Measurements from ENCODE around the gene NUMBL. TPM values are rescaled to one million over a fixed set of nuclear protein-coding genes. Genes with fewer than 3 reads are reported as not detected.

NUMBL gene
- total RNA-seq, 1 donor from 2014 or later = 31.2 TPM

Small RNA genes within 50 kb of the gene (small RNA-seq; reads per million reads assigned to genes)
- gene RNU6-195P (ENCODE audit: low replicate concordance) = not detected

Other genes starting within 250 kb of the NUMBL start
- 3.4 TPM for gene SERTAD3, start 246.3 kb downstream of the NUMBL start, total RNA-seq
- 17.5 TPM for gene BLVRB, start 224.9 kb downstream of the NUMBL start, total RNA-seq
- gene SPTBN4, start 223.7 kb downstream of the NUMBL start, total RNA-seq = 25.6 TPM
- 3.4 TPM for gene SHKBP1, start 113.8 kb downstream of the NUMBL start, total RNA-seq
- 20.7 TPM for gene LTBP4, start 89.3 kb downstream of the NUMBL start, total RNA-seq
- 28.8 TPM for gene COQ8B, start 26.2 kb upstream of the NUMBL start, total RNA-seq
- 7.4 TPM for gene ITPKC, start 26.5 kb upstream of the NUMBL start, total RNA-seq
- gene ACTMAP, start 59.8 kb upstream of the NUMBL start, total RNA-seq = 0.74 TPM
- gene SNRPA, start 60.6 kb upstream of the NUMBL start, total RNA-seq = 11.3 TPM
- gene MIA, start 84.9 kb upstream of the NUMBL start, total RNA-seq = 0.74 TPM
- 9.8 TPM for gene RAB4B, start 87.6 kb upstream of the NUMBL start, total RNA-seq
- 34.9 TPM for gene EGLN2, start 108.5 kb upstream of the NUMBL start, total RNA-seq
- not detected for gene CYP2A6, start 159.8 kb upstream of the NUMBL start, total RNA-seq
- not detected for gene CYP2A7, start 191.6 kb upstream of the NUMBL start, total RNA-seq